ENCODE results near the gene GLI3. TPM values are rescaled to one million over a fixed set of nuclear protein-coding genes. Genes with fewer than 3 reads are reported as not detected.

The GLI3 gene
- total and polyA plus RNA-seq, 2 of the 8 experiments (the other 6 are each of a cell fraction or from before 2014, with no cell fraction given): 8.0 to 31.1 TPM

GRCh38 chr7:42107484-42108240 is 129.3 kb downstream of the GLI3 start:
- Histone ChIP-seq H4K91ac (replicated peaks; ENCODE audit: insufficient read length, low read length) (no peak overlapping the region), H3K4me2 (ENCODE audit: insufficient read depth in 1 of 2, low read depth in 2 of 2, low read length in 2 of 2) (peak overlapping the region; percentile 11 to 37; a peak in 2 of 4 replicates), H3K56ac (replicated peaks; ENCODE audit: insufficient read length, low read depth, low read length) (no peak overlapping the region), H3K4me1 (replicated peaks in 1 of 4; ENCODE audit: control insufficient read depth in 3 of 4, insufficient read depth in 4 of 4, low read length in 3 of 4) (peaks cover 6 to 17% (median 11%) of the 10 kb centered on the region in 4 experiments; a peak in 6 of 7 replicates), H4K20me1 (replicated peaks in 1 of 2; ENCODE audit: control insufficient read depth in 1 of 2, insufficient read depth in 2 of 2, low read length in 2 of 2) (peaks cover 3 to 4% of the 10 kb centered on the region in 2 experiments), H3K9me3 (ENCODE audit: insufficient read depth in 2 of 2, low read depth in 1 of 2, low read length in 1 of 2) (no peaks in the 10 kb centered on the region), H3K18ac (ENCODE audit: extremely low read depth, low read length) (0 out of 2 replicates have a peak overlapping the region, but pooled peaks have one; percentile 83), H3K4ac (replicated peaks; ENCODE audit: insufficient read length, low read depth, low read length) (no peak overlapping the region), H3K14ac (ENCODE audit: insufficient read length) (no peak overlapping the region), H2BK20ac (ENCODE audit: low read length) (no peak overlapping the region), H3K27ac (ENCODE audit: low read depth, low read length) (no peak overlapping the region), H3K79me1 (ENCODE audit: low read depth, low read length) (no peaks in the 10 kb centered on the region; the same call in 1 of the 2 replicates), H2BK12ac (ENCODE audit: low read depth, low read length) (peak overlapping the region; percentile 41), H3K36me3 (ENCODE audit: control insufficient read depth in 2 of 4, insufficient read depth in 4 of 4, low read length in 3 of 4) (peaks cover 0 to 4% (median 0%) of the 10 kb centered on the region in 4 experiments; a peak in 1 of 8 replicates), H2AFZ (ENCODE audit: low read length) (no peak overlapping the region), H3K23ac (ENCODE audit: insufficient read length) (no peak overlapping the region), H2BK5ac (ENCODE audit: low read depth, low read length) (peak overlapping the region; percentile 17; the same call in 1 of the 2 replicates), H4K5ac (ENCODE audit: insufficient read length, low read depth, low read length) (no peak overlapping the region), H3K79me2 (ENCODE audit: control insufficient read depth in 1 of 2, insufficient read depth in 2 of 2, low read length in 2 of 2) (no peaks in the 10 kb centered on the region), H3K23me2 (ENCODE audit: low read depth, low read length) (no peaks in the 10 kb centered on the region), H2BK15ac (ENCODE audit: low read length) (peak overlapping the region; percentile 67; the same call in 1 of the 2 replicates), H3K27me3 (replicated peaks in 1 of 4; ENCODE audit: control insufficient read depth in 3 of 4, extremely low read depth in 1 of 4, insufficient read depth in 3 of 4, low read length in 3 of 4) (no peaks in the 10 kb centered on the region), H3K9ac (replicated peaks in 1 of 4; ENCODE audit: extremely low read depth in 1 of 4, low read depth in 3 of 4, low read length in 3 of 4) (no peak overlapping the region), H2BK120ac (replicated peaks; ENCODE audit: low read depth, low read length) (no peak overlapping the region), H3K4me3 (ENCODE audit: extremely low read depth in 1 of 4, insufficient read depth in 2 of 4, low read depth in 3 of 4, low read length in 4 of 4) (no peak overlapping the region), H4K8ac (ENCODE audit: extremely low read depth, insufficient read depth, low read length) (no peak overlapping the region), H2AK5ac (ENCODE audit: low read depth, low read length) (peak overlapping the region; percentile 28; the same call in 1 of the 2 replicates)
- peak; percentile 74 for FAIRE-seq
- POLR2A ChIA-PET (ENCODE audit: partially characterized antibody): no interaction called here
- CTCF ChIA-PET (ENCODE audit: partially characterized antibody): interaction anchor here (0.6 to 1.2 kb wide), 6 partner anchors 9 to 593 kb away, joined by 3 to 4 read pairs (median 3); no protein-coding TSS in a partner anchor
- 67% methylated on average over 10 of the region's 10 CpGs; no CpG with 5 or more reads in 1 of the 2 experiments for WGBS, 2 experiments (ENCODE audit: extremely low coverage in 1 of 2, insufficient coverage in 1 of 2, insufficient read length in 1 of 2, insufficient replicate concordance in 2 of 2, low coverage in 1 of 2, low lambda C conversion rate in 2 of 2, missing lambda C conversion rate in 1 of 2)
- TF ChIP-seq TBP (IDR thresholded peaks at IDR 0.05; ENCODE audit: low read depth, low read length): 0 out of 2 replicates have a peak, but pooled peaks have one; percentile 41
- no peak for TF ChIP-seq CTBP2 (IDR thresholded peaks at IDR 0.05; ENCODE audit: borderline replicate concordance, insufficient read depth, insufficient read length, low read length)
- TF ChIP-seq RAD21 (IDR thresholded peaks at IDR 0.05 in 1 of 2, conservative IDR thresholded peaks at IDR 0.05 in 1 of 2; ENCODE audit: low read depth in 2 of 2, low read length in 2 of 2): peak; percentile 3 to 15; a peak in 2 of 4 replicates
- TF ChIP-seq HDAC6 (IDR thresholded peaks at IDR 0.05; ENCODE audit: low read depth, low read length): no peak
- TF ChIP-seq EGR1 (IDR thresholded peaks at IDR 0.05; ENCODE audit: borderline replicate concordance, low read depth, low read length): no peak
- TF ChIP-seq TEAD4 (IDR thresholded peaks at IDR 0.05; ENCODE audit: low read depth, low read length): peak; percentile 95
- no peak for TF ChIP-seq TCF12 (IDR thresholded peaks at IDR 0.05; ENCODE audit: low read depth, low read length)
- no peak for TF ChIP-seq POLR2AphosphoS5 (IDR thresholded peaks at IDR 0.05; ENCODE audit: low read depth, low read length)
- TF ChIP-seq ATF3 (IDR thresholded peaks at IDR 0.05; ENCODE audit: insufficient read depth, low read depth, low read length): no peak
- DNase-seq (ENCODE audit: low read depth in 1 of 2, low spot score in 2 of 2): no peak
